HG03520 (cell line): Measurements from ENCODE around the gene MAF.
A peak's percentile ranks its signal among the peaks of the same experiment; 100 is the strongest.

Source experiments
- ATAC-seq: cut with Tn5 transposase; IDR thresholded peaks from one replicate; pipeline ENCODE4 v1.9.1; 2021; ENCODE audit warnings: mild to moderate bottlenecking, moderate library complexity; ENCODE audit not compliant: unreplicated experiment

MAF gene

DNA sequence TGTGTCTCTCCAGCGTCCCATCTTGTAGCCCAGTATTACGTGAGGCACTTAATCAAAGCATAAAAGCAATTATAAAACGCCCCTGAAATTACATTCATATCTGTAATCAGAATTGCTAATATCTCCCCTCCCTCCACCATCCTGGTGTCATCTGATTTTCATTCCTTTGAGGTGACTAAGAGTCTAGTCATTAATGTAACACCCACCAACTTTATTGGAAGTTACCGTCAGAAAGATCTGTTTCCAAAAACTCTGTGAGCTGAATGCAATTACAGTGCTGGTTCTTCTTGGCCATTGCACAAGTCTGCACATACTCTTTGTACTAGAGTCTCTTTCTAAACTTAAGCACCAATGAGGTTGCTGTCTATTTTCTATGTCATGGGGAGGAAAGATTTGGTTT is 12.5 kb upstream of the MAF start:
- no peak for ATAC-seq

DNA sequence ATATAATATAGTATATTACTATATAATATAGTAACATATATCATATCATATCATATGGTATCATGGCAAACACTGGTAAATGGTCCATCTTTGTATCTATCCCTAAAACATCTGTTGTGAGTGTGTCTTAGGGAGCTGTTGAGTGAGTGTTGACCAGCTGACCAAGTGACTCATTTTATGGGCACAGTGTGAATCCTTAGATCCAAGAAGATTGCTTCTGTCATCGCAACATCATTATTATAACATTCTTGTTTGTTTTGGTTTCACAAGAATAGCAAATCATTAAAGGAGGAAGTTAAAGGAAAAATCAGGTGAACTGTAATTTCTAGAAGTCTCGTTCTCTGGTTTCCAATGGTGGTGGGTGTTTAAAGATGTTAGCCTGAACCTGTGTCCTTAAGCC is 11.7 kb upstream of the MAF start:
- no peak for ATAC-seq

DNA sequence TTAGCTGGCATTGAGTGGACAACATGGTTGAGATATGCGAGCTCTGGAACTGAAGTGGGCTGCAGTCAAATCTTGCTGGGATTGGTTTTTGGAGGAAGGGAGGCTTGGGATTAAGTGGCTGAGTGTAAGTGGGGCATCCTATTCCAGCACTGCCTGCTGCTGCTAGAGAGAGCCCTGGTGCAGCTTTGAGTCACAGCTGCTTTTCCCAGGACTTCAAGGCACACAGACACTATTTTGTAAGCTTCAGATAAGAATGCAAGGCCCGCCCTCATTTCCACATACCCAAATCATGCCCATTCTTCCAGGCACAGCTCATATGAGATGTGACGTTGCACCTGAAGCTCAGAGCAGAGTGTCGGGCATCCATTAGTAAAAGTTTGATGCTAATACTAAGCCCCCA is 10.2 kb upstream of the MAF start:
- no peak for ATAC-seq

DNA sequence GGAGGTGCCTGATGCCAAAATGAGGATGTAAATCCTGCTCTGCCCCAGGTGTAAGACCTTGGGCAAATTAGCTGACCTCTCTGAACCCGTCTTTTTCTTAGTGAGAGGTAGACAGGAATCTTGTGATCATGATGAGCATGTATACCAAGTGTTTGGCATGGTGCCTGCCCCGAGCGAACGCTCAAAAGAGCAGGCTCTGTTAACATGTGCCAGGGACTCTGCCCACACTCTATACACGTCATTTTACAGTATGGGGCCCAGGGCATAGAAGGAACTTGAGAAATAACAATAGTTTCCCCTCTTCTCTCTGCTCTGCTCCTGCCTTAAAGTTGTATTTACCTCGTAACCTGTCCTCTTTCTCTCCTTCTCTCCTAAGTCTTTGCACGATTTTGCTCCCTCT is 9.3 kb upstream of the MAF start:
- ATAC-seq = no peak

DNA sequence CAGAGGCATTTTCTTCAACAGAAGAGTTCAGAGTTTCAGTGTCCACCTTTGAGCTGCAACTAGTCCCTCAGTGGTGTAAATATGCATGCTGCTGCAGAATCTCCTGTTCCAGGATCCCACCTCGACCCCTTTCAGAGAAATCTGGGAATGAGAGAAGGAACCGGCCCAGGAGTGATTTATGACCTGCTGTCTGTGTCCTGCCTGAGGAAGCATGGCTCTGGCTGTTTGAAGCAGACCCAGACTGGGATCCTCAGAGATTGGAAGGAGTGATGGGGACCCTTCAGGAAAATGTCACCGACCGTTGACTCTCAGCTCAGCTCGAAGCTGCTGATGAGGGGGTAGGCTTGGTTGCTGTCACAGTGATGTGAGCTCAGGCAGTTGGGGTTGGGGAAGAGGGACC is 8.4 kb upstream of the MAF start:
- no peak for ATAC-seq

DNA sequence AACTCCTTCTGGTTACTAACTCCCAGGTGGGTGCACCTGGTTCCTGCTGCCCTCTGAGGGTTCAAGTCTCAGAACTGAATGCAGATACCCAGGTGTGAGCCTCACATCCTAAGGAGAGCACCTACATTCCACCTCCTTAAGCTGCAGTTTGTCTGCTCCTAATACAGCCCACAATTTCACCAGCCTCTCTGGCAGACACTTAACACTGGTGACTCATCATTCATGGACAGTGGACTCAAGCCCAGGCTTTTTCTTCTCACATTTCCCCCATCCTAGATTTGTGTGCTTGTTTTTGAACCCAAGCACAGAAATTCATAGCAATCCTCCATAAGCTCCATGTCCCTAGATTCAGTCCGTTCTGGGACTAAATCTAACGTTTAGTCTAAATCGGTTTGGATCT is 7.0 kb upstream of the MAF start:
- ATAC-seq = no peak

DNA sequence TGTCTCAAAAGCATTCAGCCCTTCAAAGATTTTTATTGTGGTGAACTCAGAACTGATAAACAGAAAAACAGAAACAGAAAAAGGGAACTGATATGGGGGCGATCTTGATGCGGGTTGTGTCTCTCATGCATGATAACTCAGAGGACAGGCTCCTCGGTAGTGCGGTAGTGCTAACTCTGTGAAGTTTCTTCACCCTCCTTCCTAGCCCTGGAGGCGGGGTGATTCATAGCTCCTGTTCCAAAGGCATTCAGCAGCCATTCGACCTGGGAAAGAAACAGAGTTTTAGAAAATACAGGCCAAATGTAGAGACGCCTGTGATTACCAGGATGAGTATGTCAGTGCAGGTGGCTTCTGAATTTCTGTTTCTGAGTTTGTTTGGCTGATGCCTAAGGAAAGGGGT is 5.5 kb upstream of the MAF start:
- ATAC-seq = peak; percentile 80

DNA sequence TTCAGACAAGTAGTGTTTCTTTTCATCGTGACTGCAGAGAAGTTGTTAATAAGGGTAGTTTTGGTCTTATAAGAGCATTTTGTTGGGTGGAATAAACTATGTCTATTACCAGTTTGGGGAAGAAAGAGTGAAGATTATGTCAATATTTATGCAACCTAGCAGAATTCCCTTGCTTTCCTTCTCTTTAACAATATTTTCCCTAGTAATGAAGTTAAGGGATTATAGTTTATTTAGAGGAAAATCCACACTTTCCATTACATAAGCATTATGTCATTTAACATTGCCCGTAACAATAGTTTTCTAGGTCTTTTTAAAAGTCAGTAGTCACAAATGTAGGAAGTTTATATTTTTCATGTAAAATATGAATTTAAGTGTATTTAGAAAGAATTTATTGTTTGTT is 2.5 kb upstream of the MAF start:
- no peak for ATAC-seq

DNA sequence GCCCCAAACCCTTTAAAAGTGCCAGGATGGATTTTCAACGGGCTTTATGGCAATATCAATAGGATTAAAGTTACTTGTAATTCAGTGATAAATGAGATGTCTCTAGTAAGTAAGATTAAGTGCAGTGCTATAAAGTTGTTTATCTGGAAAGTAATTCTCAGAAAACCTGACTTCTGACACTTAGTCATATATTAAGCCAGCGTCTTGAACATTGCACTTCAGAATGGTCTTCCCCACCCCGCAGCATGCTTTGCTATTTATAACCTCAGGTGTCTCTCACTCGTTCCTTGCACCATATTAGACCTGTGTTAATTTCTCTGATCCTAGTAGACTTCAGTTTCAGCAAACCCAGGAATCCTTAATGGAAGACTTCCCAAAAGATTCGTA is 2.1 kb upstream of the MAF start:
- ATAC-seq = no peak

DNA sequence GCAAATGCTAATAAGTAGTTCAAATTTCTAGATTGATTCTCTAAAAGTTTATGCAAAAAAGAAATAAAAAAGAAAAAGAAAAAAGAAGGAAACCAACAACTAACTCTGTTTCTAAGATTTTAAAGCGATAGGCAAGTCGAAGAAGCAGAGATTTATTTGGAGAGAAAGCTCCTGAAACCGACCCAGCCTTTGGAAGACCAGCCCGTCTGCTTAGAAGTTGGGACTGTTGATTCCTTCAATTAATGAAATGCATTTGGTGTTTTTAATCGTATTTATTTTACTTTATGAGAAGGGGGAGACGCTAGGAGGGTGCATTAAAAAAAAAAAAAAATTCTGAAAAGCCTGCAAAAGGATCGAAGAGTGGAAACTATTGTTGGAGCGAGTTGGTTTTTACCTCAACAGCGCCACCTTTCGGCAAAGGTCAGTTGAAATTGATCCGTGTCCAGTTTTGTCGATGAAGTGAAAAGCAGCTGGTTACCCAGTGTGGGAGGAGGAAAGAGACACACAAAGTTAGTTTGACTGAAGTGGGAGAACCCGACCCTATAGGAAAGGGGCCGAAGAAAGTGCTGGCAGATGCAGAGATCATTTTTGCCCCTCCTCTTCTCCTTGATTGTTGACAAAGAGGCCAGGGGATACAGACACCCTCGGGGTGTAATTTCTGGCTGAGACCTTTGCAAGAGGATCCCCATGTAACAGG is 1.5 kb upstream of the MAF start:
- ATAC-seq = no peak

DNA sequence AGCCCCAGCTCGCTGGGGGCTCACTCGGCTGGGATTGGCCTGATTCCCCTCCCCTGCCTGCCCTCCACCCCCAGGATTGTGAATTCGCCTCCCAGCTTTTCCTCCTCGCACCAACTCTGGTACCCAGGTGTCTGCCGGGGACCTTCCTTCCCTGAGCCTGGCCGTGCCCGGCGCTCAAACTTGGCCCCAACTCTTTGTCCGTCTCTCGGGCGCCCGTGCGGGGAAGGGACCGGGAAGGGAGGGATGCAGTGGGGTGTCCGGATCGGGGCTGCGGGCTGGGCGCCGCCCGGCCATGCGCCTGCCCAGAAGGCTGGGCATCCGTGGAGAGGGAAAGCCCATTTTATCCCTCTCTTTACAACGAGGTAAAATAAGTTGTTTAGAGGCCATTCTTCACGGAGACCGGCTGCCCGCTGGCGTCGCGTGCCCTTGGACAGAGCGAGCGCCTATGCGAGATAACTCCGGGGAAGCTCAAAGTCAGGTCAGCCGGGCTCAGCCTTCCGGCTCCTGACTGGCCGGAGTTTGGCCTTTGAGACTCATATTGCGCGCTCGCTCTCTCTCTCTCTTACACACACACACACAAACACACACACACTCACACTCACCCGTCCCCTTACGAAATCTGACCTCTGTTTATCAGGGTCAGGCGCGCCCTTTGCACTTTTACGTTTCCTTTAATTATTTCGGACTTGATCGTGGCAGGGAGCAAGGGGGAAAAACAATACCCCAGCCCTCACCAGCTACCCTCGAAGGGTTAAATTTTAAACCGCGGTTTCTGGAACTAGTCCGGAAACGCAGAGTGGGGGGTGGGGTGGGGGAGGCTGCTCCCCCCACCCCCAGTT is 774 bp upstream of the MAF start:
- no peak for ATAC-seq

DNA sequence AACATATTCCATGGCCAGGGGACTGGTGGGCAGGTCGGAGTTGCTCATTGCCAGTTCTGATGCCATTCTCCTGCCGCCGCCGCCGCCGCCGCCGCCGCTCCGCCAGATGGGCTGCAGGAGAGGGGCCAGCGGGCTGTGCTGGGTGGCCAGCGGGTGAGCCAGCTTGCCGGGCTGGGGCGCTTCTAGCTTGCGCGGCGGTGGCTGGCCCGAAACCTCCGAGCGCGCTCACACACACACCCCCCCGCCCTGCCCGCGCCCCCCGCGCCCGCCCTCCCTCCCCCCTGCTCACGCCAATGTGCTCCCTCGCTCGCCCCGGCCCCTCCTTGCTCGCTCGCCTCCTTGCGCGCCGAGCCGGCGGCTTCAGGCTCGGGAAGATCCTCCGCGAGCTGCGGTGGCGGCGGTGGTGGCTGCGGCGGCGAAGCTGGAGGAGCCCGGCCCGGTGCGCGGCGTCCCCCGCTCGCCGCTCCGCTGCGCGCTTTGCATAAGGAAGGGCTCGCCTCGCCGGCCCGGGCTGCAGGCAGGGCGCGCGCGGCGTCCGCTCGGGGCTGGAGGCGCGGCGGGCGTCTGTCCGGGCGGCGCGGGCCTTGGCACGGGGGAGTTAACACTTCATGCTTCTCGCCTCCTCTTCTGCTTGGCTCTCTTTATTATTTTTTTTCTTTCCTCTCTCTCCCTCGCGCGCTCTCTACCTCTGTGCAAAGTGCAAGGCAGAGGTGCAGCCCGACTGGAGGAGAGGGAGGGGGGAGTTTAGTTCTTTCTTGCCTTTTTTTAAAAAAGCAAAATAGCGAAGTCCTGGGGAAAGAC is 500 bp downstream of the MAF start:
- ATAC-seq = no peak

DNA sequence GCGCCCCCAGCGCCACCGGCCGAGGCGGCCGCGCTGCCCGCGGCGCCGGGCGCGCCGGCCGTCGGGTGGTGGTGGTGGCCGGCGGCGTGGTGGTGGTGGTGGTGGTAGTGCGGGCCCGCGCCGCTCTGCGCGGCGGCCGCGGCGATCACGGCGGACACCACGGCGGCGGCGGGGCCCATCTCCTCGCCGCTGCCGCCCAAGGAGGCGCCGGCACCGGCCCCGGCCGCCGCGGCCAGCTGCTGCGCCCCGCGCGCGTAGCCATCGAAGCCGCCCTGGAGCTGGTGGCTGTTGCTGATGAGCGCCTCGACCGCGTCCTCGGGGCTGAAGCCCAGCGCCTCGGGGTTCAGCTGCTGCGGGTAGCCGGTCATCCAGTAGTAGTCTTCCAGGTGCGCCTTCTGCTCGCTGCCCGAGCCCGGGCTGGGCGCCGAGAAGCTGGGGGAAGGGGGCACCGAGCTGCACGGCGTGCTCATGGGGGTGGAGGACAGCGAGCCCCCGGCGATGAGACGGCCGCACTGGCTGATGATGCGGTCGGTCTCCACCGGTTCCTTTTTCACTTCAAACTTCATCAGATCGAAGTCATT is 1.2 kb downstream of the MAF start:
- no peak for ATAC-seq

DNA sequence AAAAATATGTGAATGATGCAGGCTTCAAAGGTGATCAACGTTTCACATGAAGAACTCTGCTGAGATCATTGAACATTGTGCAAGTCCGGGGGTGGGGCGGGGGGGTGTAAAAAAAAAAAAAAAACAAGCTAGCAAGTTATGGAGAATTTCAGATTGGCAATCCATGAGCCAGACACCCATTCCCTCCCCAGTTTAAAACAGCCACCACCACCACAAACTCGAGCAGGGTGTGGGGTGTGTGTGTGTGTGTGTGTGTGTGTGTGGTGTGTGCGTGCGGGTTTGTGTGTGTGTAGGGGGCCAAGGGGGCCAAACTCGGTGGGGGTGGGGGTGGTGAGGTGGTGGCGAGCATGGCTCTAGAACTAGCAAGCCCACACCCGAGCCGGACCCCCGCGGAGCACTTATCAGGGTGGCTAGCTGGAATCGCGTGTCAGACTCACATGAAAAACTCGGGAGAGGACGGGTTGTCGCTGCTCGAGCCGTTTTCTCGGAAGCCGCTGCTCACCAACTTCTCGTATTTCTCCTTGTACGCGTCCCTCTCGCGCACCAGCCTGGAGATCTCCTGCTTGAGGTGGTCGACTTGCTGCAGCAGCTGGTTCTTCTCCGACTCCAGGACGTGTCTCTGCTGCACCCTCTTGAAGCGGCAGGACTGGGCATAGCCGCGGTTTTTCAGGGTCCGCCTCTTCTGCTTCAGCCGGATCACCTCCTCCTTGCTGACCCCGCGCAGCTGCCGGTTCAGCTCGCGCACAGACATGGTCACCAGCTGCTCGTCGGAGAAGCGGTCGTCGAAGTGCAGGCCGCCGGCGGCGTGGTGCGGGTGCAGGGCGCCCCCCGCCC is 2.0 kb downstream of the MAF start:
- ATAC-seq = no peak

DNA sequence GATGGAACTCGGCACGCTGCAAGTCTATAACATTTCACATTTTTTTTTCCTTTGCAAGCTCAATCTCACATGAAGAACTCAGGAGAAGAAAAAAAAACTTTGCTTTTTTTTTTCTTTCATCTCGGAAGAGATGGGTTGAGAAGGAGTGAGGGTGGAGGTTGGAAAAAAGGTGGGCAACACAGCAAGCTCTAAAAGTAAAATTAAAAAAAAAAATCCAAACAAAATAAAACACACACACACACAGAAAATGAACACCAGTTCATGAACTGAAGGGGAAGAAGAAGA is 2.5 kb downstream of the MAF start:
- no peak for ATAC-seq

DNA sequence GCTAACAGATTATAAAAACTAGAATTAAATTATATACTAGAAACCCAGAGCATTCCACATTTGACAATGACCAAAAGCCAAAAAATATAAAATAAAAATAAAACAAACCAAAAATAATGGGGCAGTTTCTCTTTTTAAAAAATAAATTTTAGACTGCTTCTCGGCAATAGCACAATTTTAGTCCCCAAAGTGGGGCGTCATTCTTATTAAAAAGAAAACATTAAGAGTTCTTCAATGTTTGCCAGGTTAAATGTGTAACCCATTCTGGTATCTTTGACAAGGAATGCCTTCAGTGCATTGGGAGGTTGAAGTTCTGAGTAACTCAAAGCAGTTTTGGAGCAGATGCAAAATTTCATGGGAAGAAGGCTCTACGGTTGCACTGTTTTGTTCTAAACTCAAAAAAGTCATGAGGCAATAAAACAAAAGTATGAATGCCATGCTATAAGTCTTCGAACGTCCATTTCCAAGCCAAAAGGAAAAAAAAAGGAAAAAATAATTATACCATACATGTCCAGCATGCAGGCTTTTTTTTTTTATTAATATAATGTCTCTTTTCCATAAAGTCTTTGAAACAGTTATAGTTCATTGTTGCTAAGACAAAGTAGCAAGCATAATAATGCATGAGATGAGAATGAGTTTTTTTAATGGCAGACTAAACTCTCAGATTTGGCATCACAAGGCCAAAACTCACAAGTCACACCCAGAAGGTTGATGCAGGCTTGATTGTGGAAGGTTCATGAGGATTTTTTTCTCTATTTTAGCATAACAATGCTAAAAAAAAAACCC is 3.1 kb downstream of the MAF start:
- no peak for ATAC-seq

DNA sequence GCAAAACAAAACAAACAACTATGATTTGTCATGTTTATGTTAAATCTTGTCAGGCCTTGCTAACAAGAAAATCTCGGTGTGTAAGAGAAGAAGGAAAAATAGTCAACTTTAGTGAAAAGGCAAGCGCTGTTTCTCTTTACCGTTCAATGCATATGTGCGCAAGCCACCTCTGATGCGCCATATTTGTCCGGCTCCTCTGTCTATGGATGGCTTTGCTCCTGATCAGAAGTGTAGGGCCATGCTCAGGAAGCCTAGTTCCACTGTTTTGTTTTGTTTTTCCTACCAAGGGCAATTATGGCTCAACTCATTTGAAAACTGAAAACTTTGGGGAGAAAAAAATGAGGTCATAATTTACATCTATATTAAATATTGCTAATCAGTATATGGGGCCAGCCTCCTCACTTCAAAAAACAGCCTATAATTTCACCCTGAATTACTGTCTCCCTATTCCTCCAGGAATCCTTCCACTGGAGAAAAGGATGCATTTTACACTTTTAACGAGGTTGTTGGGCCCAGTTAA is 4.5 kb downstream of the MAF start:
- no peak for ATAC-seq

DNA sequence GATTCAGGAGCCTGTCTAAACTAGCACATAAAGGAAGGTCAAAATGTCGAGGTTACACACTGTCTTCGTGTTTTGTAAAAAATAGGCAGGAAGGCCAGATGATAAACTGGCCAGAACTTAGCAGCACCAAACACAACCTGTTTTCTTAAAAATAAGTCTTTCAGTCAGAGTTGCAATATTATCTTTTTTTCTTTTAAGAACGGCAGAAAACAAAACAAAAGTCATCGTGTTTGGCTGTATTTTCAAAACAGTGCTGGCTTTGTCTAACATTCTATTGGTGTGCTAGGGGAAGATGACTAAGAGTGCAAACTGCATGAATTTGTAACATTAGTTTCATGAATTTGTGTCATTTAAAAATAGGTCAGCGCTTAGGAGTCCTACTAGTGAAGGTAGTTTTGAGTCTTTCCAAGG is 5.3 kb downstream of the MAF start:
- ATAC-seq = no peak

DNA sequence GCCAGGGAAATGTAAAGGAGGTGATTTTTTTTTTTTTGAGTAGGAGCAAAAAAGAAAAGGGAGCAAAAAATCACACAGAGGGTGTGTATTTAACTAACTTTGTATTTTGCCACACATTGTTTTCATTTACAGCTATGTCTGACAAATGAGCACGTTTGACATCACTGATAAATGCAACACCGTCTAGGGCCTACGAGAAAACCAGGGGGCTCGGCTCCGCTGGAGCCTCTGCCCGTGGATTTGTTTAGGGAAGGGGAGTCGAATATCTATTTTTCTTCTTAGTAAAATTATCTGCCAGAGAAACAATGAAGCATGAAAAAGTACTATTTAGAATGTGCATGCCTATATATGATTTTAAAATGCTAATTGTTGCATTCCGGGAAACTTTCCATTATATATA is 6.8 kb downstream of the MAF start:
- no peak for ATAC-seq

DNA sequence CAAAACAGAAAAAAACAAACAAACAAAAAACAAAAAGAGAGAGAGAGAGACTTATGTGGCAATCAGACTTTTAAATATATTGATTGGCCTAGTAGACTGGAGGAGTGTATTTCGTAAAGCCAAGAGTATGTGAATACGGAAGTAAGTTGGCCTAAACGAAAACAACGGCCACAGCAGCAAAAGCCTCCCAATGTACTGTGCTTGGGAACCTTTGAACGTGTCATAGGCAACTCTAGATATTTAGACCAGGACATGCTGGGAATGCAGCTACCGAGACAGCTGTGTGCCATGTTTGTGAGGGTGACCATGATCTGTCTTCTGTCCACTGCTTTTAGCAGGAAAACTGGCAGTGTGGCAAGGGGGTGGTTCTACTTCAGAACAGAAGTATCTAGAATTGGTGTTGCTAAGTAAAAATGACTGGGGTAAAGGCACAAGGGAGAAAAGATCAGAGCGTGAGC is 7.4 kb downstream of the MAF start:
- ATAC-seq = no peak
